Gastrocnemius medialis (tissue), 4 donors: Measurements from ENCODE around the gene TPO.

ENCODE experiments used
- CTCF ChIP-seq, 5 experiments: fragments of 450-650 bp in 3 of 5; fragments of 200-600 bp in 2 of 5; sonication (generic) in 2 of 5; IDR thresholded peaks in 4 of 5; conservative IDR thresholded peaks in 1 of 5; 1 replicate in 4 of 5; 2 replicates in 1 of 5; pipeline ENCODE4 v1.5.1; 2016 to 2019; ENCODE audit warnings: antibody characterized with exemption in 5 of 5, mild to moderate bottlenecking in 3 of 5, moderate library complexity in 3 of 5
- POLR2A ChIP-seq, 2 donors: fragments of 450-650 bp; IDR thresholded peaks; one replicate each; pipeline ENCODE4 v1.6.1; 2017; ENCODE audit warnings: antibody characterized with exemption in 2 of 2, mild to moderate bottlenecking in 2 of 2, moderate library complexity in 2 of 2

DNA sequence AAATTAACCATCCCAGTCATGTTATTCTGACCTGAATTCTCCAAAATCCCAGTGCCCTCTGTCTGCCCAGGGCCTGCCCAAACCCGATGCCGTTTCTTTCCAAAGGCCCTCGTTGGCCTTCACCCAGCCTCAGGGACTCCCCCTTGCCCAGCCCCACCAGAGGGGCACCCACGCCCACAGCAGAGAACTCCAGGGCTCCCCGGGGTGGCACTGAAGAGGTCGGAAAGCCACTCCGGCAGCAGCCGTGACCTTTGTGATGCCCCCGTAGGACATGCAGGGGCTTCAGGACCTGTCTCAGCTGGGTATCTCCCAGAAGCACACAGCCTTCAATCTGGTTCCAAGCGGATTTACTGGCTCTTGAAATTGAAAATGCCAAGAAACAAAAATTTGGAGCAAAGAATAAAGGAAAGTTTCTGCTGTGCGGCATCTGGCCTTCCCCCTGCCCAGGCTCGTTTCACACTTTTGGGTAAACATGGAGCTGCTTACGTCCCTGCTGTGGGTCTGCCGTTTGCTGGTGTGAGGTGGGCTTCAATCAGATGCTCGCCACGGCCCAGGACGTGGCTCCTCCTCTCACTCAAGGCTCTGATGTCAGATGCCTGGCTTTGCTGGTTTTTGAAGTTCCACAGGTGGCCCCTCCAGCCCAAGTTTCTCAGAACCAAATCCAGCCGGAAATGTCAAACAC is 101.3 kb downstream of the TPO start:
- TF ChIP-seq CTCF (IDR thresholded peaks at IDR 0.05 in 4 of 5, conservative IDR thresholded peaks at IDR 0.05 in 1 of 5) (no peak), POLR2A (IDR thresholded peaks at IDR 0.05) (no peak)
